SIG-M5 treated with dmso at 0.1 percent for 504 hours (cell line): ENCODE data around the gene DDR2.

Experiments used
- DNase-seq: peaks from one replicate; lab custom pipeline; 2025; ENCODE audit not compliant: unreplicated experiment; lab: John Stamatoyannopoulos, UW

The DDR2 gene

DNA sequence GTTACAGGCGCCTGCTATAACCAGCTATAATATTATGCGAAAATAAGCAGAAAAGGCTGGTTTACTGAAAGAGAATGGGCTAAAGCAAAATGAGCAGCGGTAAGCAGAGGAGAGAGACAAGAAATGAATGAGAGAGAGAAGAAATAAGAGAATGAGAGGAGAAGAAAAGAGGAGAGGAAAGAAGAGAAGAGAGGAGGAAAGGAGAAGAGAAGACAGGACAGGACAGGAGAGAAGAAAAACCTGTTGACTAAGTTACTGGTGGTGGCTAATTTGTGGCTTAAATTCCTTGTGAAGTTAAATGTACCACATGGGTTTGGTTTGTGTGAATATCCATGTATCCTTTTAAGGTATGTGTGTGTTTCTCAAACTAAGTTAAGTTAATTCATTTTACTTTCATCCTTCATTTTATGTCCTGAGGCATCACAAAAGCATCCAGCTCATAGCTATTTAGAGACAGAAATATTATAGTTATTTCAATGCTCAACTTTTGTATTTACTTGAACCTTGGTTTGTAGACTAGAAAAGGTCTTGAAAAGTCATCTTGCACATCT lies 3.1 kb upstream of the DDR2 start:
- DNase-seq: no peak

DNA sequence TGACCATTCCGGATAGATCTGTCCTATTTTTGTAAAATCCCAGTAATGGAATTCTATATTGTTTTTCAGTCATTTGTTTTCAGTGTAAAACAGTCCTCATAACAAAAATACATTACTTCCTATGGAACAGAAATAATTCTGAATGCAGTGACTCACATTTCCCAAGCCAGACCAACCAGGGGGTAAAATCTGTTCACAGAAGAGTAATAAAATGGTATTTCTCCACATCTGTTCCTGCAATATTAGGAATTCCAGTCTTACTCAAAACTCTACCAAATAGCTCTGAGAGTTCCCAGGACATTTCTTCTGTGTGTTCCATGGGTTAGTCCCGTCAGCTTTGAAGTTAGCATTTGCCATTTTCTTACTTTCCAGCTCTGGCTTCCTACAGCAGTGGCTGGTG lies 2.6 kb upstream of the DDR2 start:
- DNase-seq: no peak

DNA sequence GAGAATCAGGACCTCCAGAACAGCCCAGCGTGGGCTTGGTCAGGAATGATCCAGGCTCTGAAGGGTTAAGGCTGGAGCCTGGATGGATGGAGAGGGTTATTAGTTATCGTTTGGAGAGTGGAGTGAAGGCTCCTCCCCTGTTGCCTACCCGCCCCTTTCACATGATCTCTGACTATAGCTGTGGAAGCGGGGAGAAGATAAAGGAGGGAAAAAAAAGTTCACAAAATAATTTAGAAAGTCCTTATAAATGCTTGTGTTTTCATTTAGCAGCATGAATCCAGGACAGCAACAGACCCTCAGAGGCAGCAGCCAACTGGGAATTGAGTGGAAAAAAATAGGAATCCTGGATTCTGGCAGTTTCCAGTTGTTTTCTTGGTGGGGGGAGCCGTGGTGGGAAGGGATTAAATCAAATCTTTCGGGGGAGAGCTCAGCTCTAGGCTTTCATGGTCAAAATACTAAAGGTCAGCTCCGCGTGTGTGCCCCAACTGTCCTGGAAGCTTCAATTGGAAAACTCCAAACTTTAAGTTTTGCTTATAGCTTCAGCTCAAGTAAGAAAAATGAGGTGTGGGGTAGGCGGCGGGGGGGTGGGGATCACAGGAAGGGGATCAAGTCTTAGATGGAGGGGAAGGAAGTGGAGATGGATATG lies 595 bp upstream of the DDR2 start:
- DNase-seq: no peak

DNA sequence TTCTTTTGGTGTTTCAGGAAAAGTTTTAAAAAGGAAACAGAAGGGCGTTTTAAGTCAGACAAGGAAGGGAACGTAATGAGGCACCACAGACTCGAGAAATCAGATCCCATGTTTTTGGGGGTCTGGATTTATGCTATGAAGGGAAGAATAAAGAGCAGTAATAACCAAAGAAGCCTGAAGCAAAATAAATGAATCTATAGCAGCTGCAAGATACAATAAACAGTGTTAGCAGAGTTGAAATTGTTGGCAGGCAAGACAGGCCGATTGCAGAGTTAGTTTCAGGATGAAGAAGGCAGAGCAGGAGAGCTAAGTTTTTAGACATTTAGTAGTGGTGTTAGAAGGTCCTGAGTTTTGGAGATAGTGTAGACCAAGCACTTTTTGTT lies 425 bp downstream of the DDR2 start:
- no peak for DNase-seq

DNA sequence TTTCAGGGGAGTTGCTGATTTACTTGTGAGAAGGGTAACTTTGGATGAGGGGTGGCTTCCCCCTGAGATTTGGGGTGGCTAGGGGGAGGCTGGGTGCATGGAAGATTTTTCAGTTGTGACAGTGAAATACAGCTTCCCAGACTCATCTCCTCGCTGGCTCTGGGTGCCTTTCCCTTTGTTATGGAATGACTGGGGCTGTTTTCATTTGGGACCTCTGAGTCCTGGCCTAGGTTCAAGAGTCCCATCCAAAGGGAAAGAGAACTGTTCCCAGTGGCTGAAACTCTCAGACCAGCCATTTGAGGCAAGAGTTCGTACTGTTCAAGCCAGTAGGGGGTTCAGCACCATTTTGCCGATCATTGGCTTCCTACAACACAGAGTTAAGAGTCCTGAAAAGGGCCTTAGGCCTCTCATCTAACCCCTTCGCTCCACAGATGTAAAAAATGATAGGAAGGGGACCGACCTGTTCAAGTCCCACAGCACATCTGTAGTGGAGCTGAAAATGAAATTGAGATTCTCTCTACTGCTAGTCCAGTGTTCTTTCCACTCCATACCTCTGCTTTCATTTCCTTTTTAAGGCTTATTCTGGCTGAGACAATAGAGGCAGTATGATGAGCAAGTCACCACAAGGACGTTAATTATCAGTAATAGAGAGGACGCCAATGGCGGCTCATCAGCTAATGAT lies 958 bp downstream of the DDR2 start:
- no peak for DNase-seq

DNA sequence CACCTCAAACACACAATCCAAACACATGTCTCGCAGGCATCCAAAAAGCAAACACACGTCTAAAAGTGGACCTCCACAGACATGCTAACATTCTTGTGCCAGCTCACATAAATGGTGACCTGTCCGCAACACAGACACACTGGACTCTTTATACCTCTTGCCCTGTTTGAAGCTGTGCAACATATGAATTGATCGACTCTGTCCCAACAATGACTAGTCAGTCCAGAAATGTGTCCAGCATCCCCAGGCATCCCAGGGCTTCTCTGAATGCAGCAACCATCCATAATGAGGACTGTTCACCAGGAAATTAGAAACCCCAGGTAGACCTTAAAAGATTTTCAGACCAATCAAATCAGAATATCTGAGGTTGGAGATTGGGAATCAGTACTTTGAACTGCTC lies 3.2 kb downstream of the DDR2 start:
- DNase-seq: no peak

DNA sequence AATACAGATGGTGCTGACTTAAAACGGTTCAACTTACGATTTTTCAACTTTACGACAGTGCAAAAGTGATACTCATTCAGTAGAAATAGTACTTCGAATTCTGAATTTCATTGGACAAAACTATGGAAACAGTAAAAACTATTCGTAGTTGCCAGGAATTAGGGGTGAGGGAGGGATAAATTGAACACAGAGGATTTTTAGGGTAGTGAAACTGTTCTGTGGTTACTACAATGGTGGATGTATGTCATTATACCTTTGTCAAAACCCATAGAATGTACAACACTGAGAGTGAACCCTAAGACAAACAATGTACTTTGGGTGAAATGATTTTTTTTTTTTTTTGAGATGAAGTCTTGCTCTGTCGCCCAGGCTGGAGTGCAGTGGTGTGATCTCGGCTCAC lies 7.5 kb downstream of the DDR2 start:
- peak; percentile 58 for DNase-seq

DNA sequence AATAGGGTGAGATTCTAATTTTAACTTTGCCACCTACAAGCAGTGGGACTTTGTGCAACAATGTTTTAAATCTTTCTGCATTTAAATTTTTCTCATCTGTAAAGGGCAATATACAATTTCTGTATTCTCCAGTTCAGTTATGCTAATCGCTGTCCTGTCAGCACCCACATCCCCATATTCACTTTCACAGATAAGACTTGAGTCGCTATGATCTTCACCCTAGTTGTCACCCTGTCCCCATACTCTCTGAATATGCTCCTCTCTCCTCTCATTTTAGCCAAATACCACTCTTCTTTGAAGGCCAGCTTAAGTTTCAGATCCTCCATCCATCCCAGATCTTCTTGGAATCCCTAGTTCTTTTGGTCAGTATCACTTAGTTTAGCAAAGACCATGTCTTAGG lies 8.8 kb downstream of the DDR2 start:
- no peak for DNase-seq

DNA sequence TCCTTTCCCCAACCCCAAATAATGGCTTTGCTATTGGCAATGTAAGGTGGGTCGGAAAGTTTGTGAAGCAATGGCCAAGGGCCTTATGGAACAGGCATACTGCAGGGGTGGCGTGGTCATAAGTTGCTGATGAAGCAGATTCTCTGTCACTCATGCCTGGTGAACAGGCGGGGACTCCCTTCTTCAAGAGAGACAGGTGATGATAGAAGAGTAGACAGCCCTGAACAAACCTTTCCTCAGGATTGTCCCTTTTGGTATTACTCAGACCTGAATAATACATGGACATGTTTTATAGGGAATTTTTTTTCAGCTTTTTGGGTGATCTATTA lies 12.7 kb downstream of the DDR2 start:
- DNase-seq: no peak

DNA sequence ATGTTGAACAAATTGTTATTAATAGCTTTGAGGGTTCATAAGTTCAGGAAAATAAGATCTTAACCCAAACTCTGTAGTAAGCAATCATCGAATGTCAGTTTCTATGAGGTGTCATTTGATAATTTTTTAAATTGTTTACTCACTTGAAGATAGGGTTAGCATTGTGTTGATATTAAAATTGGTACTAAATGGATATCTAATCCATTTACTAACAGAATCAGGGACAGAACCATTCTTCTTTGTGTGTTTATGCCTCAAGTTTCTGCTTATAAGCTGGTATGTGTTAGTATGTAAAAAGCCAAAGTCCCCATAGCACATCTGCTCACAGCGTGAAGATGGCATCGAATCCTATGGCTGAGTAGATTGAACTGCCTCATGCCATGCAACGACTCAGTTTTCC lies 13.4 kb downstream of the DDR2 start:
- no peak for DNase-seq

DNA sequence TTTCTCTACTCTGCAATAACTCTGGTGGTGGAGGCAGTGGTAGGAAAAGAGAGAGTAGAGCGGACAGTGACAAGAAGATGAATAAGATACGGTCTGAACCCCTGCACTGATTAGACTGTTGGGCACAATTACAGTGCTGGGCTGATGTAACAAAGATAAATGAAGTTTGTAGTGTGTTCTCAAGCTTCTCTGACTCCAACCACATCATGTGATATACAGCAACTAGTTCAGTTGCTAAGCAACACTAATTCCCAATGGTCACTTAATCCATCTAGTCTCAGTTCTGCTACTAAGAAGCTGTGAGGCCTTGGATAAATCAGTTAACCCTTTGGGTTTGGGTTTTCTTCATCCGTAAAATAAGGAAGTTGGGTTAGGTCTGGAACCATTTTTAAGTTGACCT lies 17.3 kb downstream of the DDR2 start:
- DNase-seq: no peak

DNA sequence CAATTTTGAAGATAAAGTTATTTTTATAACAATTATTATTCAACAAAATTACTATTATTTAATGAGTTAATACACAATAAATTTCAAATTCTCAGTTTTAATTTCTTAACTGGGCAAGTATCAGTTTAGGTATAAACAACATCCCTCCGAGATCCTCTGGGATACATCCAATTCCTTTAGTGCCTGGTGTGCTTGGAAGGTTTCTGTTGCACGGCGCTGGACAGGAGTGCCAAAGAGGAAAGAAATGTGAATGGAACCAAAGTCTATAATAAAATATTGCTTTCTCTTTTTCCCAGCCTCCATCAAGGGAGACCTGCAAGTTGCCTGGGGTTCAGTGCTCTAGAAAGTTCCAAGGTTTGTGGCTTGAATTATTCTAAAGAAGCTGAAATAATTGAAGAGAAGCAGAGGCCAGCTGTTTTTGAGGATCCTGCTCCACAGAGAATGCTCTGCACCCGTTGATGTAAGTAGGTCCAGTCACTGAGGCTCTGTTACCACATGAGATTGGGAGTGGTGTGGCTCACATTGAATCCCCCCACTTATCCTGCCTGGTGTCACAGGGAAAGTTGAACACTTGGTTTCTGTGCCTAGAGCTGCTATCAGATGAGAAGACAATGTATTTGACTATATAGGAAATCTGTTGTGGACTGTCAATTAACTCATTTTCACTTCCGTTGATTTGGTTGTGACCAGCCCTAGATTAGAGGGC lies 22.8 kb downstream of the DDR2 start:
- DNase-seq: no peak

DNA sequence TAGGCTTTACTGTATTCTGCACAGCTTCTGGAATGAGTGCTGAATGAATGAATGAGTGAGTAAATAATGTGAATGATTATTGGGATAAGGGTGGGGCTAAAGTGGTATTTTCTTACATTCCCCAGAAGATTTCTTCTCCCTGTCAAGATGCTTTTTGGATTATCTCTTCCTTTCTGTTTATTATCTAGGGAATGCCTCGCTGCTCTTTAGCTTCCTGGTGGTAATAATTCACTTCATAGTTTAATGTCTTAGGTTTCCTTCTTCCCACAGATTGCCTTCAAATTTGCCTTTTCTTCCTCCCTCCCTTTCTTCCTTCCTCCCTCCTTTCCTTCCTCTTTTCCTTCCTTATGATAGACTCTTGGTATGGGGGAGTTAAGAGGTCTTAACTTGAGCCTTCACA lies 24.0 kb downstream of the DDR2 start:
- no peak for DNase-seq

DNA sequence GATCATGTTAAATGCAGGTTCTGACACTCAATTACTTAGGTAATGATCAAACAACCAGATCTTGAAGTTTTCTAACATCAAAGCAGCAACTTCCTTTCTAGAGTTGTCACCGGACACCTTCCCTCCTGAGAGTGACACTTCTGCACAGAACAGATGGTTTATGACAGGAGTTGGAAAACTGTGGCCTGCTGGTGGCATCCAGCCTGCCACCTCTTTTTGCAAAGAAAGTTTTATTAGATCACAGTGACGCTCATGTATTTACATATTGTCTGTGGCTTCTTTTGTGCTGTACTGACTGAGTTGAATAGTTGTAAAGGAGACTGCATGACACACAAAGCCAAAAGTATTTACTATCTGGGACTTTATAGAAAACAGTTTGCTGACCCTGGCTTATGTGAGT lies 28.3 kb downstream of the DDR2 start:
- no peak for DNase-seq

DNA sequence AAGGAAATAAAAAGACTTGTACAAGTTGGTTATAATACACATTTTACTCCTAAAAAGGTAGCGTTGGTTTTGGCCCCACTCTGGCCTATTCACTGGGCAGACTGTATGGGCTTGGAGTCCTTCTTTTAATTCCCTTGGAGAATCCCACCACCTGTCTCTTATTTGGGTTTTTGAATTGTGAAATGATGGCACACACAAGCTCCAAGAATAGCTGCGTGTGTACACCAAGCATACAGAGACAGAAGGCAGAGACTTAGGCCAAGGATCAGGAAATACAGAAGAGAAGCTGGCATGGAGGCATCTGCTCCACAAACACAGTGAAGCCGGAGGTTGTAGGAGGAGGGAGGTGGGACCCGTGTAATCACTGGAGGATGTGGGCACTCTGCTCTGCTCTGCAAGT lies 29.1 kb downstream of the DDR2 start:
- no peak for DNase-seq

DNA sequence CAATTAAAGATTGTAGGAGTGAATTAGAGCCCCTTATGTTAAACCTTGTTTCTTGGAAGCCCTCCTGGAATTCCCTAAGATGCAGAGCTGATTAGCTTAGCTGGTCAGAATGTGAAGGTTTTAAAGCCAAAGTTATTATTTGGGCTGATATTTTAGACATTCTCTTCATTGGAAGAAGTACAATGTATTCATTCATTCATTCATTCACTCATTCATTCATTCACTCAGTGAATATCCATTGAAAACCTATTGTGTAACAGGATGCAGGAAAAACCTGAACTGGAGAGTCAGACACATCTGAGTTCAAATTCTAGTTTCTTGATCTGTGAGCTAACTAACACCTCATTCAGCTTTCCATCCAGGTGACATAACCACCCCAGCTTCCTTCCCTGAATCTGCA lies 29.7 kb downstream of the DDR2 start:
- no peak for DNase-seq

DNA sequence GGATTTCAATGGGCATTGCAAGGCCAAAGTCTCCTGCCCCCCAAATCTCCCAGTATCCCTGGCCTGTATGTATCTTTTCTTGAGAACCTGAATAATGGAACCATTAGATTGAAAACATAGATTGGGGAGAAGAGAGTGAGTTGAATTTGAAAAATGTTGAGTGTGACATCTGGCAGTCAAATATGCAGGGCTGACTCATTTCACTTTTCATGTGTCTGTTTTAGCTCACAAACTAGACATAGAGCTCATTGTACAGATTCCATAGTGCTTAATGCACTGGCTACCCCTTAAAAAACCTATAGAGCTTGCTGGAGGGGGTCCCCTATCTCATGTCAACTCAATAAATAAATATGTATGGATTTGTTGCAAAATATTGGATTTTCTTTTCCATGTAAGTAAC lies 30.8 kb downstream of the DDR2 start:
- DNase-seq: no peak

DNA sequence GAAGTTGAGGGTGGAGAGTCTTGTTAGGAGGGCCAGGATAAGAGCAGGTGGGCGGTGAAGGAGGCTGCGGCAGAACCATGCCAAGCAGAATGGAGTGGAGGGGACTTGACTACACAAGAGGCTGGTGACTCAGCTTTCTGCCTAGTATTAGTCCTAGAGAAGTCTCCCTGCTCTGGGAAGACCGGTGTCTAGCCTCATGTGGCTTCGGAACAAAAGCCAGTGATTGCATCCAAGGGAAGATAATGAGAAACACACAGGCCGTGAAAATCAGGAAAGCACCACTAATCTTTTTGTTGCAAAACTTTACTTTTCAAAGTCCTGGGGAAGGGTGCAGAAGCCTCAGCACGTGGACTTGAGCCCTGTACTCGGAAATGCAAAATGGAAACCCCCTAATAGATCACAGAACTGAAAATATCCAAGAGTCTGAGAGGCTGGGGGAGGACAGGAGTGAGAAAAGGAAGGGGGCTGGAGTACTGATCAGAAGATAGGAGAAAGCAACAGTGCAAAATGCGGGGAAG lies 31.4 kb downstream of the DDR2 start:
- no peak for DNase-seq

DNA sequence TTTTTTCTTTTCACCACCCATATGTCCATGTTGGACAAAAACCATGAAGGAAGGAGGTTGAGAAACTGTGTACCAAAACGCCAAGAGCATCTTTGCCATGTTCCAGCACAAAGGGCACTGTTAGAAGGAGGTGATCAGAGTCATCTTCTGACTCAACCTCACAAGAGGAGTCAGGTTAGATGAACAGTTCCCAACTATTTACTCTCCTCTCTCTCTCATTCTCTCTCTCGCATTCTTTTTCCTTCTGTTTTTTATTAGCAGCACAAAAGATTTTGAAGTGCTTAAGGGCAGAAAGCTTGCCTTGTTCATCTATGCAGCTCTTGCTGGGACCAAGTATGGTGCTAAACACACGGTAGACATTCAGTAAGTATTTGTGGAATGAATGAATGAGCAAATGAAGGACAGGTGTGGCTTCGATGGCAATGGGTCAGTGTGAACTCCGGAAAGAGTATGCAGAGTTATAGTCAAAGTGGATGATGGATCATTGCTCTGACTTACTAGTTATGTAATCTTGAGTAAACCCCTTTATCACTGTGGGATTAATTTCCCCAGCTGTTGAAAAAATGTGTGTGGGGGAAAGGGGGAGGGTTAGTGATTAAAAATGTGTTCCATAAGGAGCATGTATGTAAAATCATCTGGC lies 33.9 kb downstream of the DDR2 start:
- DNase-seq: no peak

DNA sequence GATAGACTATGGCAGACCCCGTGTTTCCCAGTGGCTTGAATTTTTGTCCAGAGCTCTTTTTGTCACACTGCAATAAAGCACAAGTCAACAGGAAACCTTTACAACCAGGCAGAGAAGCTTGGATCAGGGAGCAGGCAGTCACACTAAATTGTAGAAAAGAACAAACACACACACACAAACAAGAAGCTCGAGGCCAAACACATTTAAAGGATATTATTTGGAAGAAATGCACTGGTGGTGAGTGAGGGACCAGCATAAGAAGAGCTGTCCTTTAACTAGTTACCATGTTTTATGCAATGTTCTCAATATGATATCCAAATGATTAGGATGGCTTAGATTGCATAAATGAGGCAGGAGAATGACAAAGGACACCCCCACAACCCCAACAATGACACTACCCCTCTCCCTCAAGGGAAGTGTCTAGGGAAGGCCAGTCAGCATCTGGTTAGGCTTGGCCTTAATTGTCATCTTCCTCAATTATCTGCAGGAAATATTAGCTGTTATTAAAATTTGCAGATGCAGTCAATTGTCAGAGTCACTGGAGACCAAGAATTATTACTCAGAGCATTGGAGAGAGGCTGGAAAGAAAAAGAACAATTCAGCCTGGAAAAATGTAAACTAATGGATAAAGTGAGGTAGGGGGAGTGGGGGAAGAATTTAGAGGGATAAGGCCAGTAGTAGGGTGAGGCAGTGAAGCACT lies 35.3 kb downstream of the DDR2 start:
- no peak for DNase-seq
